Measurements from ENCODE around the gene IL1RN.
A peak's percentile ranks its signal among the peaks of the same experiment; 100 is the strongest.

The IL1RN gene

DNA sequence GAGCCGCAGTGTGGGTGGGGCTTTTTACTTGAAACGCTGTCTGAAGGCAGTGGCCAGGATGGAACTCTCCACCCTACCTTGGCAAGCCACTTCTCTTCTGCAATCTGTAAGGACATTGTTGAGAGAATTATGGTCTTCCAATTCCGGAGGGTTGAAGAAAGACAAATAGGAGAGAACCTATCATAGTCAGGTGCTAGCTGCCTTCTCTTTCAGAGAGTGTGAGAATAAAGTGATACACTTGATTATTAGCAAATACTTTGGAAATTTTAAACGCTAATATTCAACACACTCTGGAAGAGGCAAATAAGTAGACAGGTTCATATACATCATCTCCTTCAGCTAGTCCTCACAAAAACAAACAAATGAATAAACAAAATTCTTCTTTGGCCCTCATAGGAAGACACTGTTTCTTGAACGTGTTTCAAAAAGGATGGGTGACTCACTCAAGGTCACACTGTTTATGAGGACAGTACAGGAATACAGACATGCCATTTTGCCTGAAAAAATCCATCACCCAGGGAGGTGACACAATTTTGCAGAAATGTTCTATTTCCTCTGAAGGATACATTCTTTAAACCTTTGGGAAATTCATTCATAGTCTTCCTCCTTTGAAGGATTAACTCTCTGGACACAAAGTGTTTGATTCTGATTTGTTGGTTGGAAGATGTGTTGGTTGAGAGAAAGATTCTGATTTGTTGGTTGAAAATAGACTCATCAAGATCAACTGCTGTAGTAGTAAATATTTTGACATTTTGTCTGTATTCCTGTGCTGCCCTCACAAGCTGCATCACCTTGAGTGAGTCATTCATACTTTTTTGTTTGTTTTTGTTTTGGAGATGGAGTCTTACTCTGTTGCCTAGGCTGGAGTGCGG lies 2.2 kb upstream of the IL1RN start:
- DNase-seq (ENCODE audit: extremely low spot score, insufficient read length, low read depth) (no peak), FAIRE-seq (no peak)

GRCh38 chr2:113127646-113128570 lies 510 bp downstream of the IL1RN start:
- FAIRE-seq (no peak), DNase-seq (ENCODE audit: extremely low spot score, insufficient read length, low read depth) (no peak)

GRCh38 chr2:113129519-113130078 lies 2.2 kb downstream of the IL1RN start:
- no peak for DNase-seq (ENCODE audit: extremely low spot score, insufficient read length, low read depth)

DNA sequence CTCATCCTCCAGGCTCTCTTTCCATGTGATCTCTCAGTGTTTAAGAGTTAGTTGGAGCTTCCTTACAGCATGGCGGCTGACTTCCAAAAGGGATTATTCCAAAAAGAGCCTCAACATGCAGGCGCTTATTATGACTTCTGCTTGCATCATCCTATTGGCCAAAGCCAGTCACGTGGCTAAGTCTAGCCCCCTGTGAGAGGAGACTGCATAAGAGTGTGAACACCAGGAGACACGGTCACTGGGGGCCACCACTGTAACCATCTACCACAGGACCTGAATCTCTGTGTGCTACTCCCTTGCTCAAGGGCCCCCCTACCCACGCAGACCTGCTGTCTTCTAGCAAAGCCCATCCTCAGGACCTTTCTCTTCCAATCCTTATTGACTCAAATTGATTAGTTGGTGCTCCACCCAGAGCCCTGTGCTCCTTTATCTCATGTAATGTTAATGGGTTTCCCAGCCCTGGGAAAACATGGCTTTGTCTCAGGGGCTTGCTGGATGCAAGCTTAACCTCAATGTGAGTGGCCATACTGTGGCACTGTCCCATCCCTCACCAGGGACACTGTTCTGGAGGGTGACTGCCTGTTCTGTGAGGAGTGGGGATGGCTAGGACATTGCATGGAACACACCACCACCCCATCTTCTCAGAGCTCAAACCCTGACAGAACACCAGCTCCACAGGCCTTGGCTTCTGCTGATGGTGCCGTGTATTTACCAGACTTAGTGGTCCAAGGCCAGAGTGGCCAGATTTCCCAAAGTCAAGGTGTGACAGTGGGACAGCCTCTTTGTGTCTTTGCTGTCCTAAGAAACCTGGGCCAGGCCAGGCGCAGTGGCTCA lies 4.2 kb downstream of the IL1RN start:
- DNase-seq (ENCODE audit: extremely low spot score, insufficient read length, low read depth), result no peak
- no peak for FAIRE-seq

More at GRCh38 chr2:113129519-113130078, 2.2 kb downstream of the IL1RN start:
- no peak for FAIRE-seq

DNA sequence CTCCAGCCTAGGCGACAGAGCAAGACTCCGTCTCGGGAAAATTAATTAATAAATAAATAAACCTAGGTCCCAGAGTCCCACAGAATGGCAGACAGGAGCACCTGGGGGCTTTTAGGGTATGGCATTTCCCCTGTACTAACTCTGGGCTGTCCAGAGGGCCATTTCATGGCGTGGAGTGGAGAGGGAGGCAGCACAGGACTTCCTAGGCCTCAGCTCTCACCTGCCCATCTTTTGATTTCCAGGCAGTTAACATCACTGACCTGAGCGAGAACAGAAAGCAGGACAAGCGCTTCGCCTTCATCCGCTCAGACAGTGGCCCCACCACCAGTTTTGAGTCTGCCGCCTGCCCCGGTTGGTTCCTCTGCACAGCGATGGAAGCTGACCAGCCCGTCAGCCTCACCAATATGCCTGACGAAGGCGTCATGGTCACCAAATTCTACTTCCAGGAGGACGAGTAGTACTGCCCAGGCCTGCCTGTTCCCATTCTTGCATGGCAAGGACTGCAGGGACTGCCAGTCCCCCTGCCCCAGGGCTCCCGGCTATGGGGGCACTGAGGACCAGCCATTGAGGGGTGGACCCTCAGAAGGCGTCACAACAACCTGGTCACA lies 5.1 kb downstream of the IL1RN start:
- FAIRE-seq (no peak), DNase-seq (ENCODE audit: extremely low spot score, insufficient read length, low read depth) (no peak)

- DNase-seq (ENCODE audit: extremely low spot score, insufficient read length, low read depth), result no peak
- FAIRE-seq, result no peak
Measured at GRCh38 chr2:113133704-113134598, 6.6 kb downstream of the IL1RN start.

DNA sequence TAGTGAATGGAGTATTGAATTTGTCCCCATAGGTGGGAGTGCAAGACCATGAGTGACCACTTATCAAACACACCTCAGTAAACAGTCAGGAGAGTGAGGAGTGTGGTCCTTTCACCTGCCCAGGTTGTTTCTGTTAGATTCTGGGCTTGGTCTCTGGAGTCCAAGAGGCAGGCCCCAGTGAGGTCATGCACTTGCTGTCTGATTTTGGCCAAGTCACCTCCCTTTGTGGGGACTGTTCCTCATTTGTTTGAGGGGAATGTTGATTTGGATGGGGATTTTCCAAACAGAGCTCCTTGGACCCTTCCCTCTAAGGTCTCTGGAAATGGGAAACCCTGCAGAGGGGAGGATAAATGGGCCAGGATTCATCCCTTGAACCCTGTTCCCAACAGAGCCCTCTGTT lies 7.3 kb downstream of the IL1RN start:
- DNase-seq (ENCODE audit: extremely low spot score, insufficient read length, low read depth), result no peak
- FAIRE-seq, result no peak

- no peak for DNase-seq (ENCODE audit: extremely low spot score, insufficient read length, low read depth)
- no peak for FAIRE-seq
Measured at GRCh38 chr2:113135317-113135716, 7.9 kb downstream of the IL1RN start.

DNA sequence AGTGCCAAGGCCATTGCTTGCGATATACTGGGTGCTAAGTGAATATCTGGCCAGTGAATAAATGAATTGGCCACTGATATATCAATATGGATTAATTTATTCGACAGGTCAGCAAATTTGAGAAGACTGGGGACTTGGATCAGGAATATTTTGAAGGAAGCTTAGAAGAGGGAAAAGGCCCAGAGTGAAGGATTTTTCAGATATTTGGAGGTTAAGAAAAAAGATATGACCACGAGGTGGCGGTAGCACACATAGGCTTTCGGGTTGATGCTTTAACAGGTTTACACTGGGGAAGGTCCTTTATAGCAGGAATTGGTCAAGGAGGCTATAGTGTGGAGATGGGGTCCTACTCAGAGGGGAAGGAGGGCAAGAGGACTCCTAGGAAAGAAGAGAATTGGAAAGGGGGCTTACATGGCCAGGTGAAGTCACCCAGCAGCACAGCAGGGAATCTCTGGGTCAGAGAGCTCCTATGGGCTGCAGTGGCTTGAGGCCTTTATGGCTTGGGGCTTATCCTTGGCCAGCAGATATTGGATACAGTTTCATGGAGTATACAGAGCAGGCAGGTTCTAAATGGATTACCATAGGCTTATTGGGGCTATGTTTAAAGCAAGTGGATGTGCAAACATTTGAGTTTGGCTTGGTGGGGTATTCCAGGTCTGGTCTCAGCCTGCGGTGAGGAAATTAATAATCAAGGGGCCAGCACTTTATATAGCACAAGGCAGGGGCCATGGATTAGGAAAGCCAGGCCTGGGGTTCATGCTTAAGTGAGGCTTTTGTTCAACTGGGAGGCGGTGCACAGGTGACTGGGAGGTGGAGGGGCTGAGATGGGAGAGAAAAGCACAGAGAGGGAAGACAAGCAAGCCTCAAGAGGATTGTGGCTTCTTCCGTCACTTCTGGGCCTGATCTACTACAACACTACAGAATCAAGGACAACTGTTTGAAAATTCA lies 9.7 kb downstream of the IL1RN start:
- FAIRE-seq (peak; percentile 78), DNase-seq (ENCODE audit: extremely low spot score, insufficient read length, low read depth) (no peak)

GRCh38 chr2:113137827-113138226 lies 10.4 kb downstream of the IL1RN start:
- FAIRE-seq, result no peak
- DNase-seq (ENCODE audit: extremely low spot score, insufficient read length, low read depth), result no peak

DNA sequence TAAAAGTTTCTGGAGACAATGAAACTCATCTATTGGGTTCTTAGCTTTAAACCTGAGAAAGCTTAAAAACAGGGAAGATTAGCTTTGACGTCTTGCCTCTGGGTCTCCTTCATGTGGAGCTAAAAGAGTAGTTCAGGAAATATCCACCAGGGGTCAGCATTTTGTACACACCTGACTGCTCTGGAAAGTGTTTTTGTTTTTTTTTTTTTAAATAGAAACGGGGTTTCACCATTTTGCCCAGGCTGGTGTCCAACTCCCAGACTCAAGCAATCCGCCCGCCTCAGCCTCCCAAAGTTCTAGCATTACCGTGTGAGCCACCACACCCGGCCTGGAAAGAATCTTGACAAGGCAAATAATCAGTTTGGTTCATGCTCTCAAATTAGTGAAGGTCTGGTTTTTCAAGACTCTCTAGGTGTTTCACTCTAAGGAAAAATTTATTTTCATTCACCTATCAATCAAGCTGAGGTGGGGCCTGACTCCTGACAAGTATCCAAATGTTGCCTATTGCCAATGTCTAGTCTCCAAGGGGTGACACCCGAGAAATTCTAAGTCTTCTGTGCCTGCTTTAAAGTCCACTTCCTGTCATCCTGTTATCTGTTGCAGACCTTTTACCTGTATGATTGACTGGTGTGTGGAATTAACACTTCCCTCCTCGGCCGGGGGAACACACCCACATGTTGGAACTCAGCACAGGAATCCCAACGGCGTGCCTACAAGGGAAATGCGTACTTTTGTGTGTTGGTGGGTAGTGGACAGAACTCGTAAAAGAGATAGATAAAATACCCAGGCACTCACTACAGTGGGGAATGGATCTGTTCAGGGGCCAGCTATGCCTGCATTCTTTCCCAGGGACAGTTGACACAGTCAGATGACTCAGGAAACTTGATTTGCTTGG lies 11.3 kb downstream of the IL1RN start:
- FAIRE-seq, result peak; percentile 92

DNA sequence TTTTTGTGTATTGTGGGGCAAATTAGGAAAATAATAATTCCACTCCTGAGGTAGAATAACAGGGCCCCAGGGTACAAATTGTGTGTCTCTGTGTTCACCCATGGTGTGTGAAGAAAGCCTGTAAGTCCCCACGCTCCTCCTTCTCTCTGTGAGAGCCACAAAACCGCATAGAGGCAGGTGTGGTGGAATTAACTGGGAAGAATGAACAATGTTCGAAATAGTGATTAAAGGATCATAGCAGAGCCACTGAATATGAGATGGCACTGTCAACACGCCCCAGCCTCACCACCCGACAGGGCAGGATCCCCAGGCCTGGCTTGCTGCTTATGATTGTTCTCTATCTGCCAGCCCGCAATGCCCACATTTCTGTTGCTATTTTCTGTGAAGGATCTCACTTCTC lies 14.1 kb downstream of the IL1RN start:
- FAIRE-seq (no peak), DNase-seq (ENCODE audit: extremely low spot score, insufficient read length, low read depth) (no peak)

More for the DNA sequence above, 11.3 kb downstream of the IL1RN start:
- DNase-seq (ENCODE audit: extremely low spot score, insufficient read length, low read depth), result no peak

DNA sequence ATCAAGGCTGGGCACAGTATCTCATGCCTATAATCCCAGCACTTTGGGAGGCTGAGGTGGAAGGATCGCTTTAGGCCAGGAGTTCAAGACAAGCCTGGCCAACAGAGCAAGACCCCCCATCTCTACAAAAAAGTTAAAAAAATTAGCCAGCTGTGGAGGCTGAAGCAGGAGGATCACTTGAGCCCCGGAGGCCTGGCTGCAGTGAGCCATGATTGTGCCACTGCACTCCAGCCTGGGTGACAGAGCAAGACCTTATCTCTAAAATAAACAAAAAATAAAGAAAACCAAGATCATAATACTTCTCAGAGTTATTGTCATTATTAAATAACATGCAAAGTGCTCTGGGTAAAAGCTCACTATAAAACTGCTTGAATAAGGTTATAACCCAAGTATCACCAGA lies 14.9 kb downstream of the IL1RN start:
- FAIRE-seq (no peak), DNase-seq (ENCODE audit: extremely low spot score, insufficient read length, low read depth) (no peak)

DNA sequence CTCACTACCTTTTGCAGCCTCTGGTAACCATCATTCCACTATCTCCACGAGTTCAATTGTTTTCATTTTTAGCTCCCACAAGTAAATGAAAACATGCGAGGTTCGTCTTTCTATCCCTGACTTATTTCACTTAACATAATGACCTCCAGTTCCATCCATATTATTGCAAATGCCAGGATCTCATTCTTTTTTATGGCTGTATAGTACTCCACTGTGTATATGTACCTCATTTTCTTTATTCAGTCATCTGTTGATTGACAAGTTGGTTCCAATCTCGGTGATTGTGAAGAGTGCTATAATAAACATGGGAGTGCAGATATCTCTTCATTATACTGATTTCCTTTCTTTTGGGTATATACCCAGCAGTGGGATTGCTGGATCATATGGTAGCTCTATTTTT lies 16.9 kb downstream of the IL1RN start:
- DNase-seq (ENCODE audit: extremely low spot score, insufficient read length, low read depth), result no peak
- FAIRE-seq, result no peak

GRCh38 chr2:113148606-113149552 lies 21.5 kb downstream of the IL1RN start:
- DNase-seq (ENCODE audit: extremely low spot score, insufficient read length, low read depth) (no peak), FAIRE-seq (no peak)
